Progenitor cell of endocrine pancreas (in vitro differentiated cells): ENCODE results near the gene OTOGL. TPM values are rescaled to one million over a fixed set of nuclear protein-coding genes. Genes with fewer than 3 reads are reported as not detected.

Experiments used
- DNase-seq: peaks from one replicate; pipeline ENCODE4 v3.0.0; 2021; ENCODE audit warnings: low spot score; ENCODE audit not compliant: unreplicated experiment
- H3K27ac Mint-ChIP-seq: 2 replicates; pipeline ENCODE4 v1.8.0; 2021; ENCODE audit warnings: mild to moderate bottlenecking, moderate library complexity, mixed read lengths
- H3K27me3 Mint-ChIP-seq: 2 replicates; pipeline ENCODE4 v1.8.0; 2021; ENCODE audit warnings: mixed read lengths
- H3K36me3 Mint-ChIP-seq: 2 replicates; pipeline ENCODE4 v1.8.0; 2022; ENCODE audit warnings: mixed read lengths; ENCODE audit not compliant: insufficient read depth
- H3K4me1 Mint-ChIP-seq: 2 replicates; pipeline ENCODE4 v1.8.0; 2021; ENCODE audit warnings: low read depth, mixed read lengths
- H3K4me3 Mint-ChIP-seq: 2 replicates; pipeline ENCODE4 v1.8.0; 2021; ENCODE audit warnings: low read depth, mild to moderate bottlenecking, moderate library complexity, mixed read lengths
- H3K9me3 Mint-ChIP-seq: 2 replicates; pipeline ENCODE4 v1.8.0; 2021; ENCODE audit warnings: low read depth, mixed read lengths
- CTCF ChIP-seq: fragments of 200-600 bp; sonication (generic); IDR thresholded peaks from one replicate; pipeline ENCODE4 v1.5.0; 2021; ENCODE audit warnings: antibody characterized with exemption, mild to moderate bottlenecking; ENCODE audit not compliant: unreplicated experiment
- long read RNA-seq: library from polyadenylated mRNA; unstranded; transcript quantifications from one replicate; pipeline ENCODE4 v2.0.0, GENCODE V29; 2020
- total RNA-seq: library from RNA; stranded (reverse); gene quantifications from 2 replicates; pipeline ENCODE4 v1.2.1, GENCODE V29; 2021

Gene OTOGL
- total RNA-seq, result 0.11 and 0.31 TPM in 2 replicates
- long read RNA-seq, result 0 reads

GRCh38 chr12:80099259-80099658 is at the start of gene OTOGL:
OTOGL (plus strand) TSS chr12:80099537; CDS start chr12:80209432, 109,895 bp downstream.
- H3K27ac Mint-ChIP-seq, result peak within 1 kb of the TSS; percentile 84
- H3K4me1 Mint-ChIP-seq, result peaks cover 1% of the 10 kb centered on the region
- peaks cover 2% of the 10 kb centered on the region for H3K27me3 Mint-ChIP-seq
- H3K4me3 Mint-ChIP-seq, result no peak within 1 kb of the TSS
- H3K36me3 Mint-ChIP-seq, result no peaks in the 10 kb centered on the region
- no peaks in the 10 kb centered on the region for H3K9me3 Mint-ChIP-seq
- DNase-seq, result no peak
- no peak for TF ChIP-seq CTCF

- no peak overlapping the region for H3K27ac Mint-ChIP-seq
- H3K36me3 Mint-ChIP-seq, result no peaks in the 10 kb centered on the region
- TF ChIP-seq CTCF, result no peak
- DNase-seq, result no peak
- H3K9me3 Mint-ChIP-seq, result peaks cover 4% of the 10 kb centered on the region
- no peaks in the 10 kb centered on the region for H3K27me3 Mint-ChIP-seq
- no peak overlapping the region for H3K4me3 Mint-ChIP-seq
- H3K4me1 Mint-ChIP-seq, result peaks cover 2% of the 10 kb centered on the region
Observed at GRCh38 chr12:80050236-80050635, 49.1 kb upstream of the OTOGL start.

- DNase-seq, result no peak
- H3K9me3 Mint-ChIP-seq, result peaks cover 4% of the 10 kb centered on the region
- no peaks in the 10 kb centered on the region for H3K27me3 Mint-ChIP-seq
- H3K4me3 Mint-ChIP-seq, result no peak overlapping the region
- no peak for TF ChIP-seq CTCF
- H3K4me1 Mint-ChIP-seq, result peaks cover 2% of the 10 kb centered on the region
- no peaks in the 10 kb centered on the region for H3K36me3 Mint-ChIP-seq
- H3K27ac Mint-ChIP-seq, result no peak overlapping the region
Observed at GRCh38 chr12:80053051-80053790, 46.1 kb upstream of the OTOGL start.

- no peak for TF ChIP-seq CTCF
- H3K36me3 Mint-ChIP-seq, result no peaks in the 10 kb centered on the region
- H3K27ac Mint-ChIP-seq, result no peak overlapping the region
- no peaks in the 10 kb centered on the region for H3K27me3 Mint-ChIP-seq
- H3K4me1 Mint-ChIP-seq, result no peaks in the 10 kb centered on the region
- no peaks in the 10 kb centered on the region for H3K9me3 Mint-ChIP-seq
- DNase-seq, result no peak
- no peak overlapping the region for H3K4me3 Mint-ChIP-seq
Observed at GRCh38 chr12:80056232-80056631, 43.1 kb upstream of the OTOGL start.

GRCh38 chr12:80056845-80057244 is 42.5 kb upstream of the OTOGL start:
- Mint-ChIP-seq H3K4me1 (no peaks in the 10 kb centered on the region), H3K27ac (no peak overlapping the region), H3K27me3 (no peaks in the 10 kb centered on the region), H3K4me3 (no peak overlapping the region), H3K9me3 (no peaks in the 10 kb centered on the region), H3K36me3 (no peaks in the 10 kb centered on the region)
- no peak for TF ChIP-seq CTCF
- no peak for DNase-seq
